SH-SY5Y (cell line): ENCODE data around the gene ZNF521.

ENCODE experiments used
- GATA2 ChIP-seq: IDR thresholded peaks from 2 replicates; pipeline ENCODE4 v1.6.1; 2011; ENCODE audit warnings: mild to moderate bottlenecking, low read depth, low read length
- GATA3 ChIP-seq: IDR thresholded peaks from 2 replicates; pipeline ENCODE4 v1.6.1; 2011; ENCODE audit warnings: low read depth, mild to moderate bottlenecking, low read length, moderate library complexity

The ZNF521 gene

DNA sequence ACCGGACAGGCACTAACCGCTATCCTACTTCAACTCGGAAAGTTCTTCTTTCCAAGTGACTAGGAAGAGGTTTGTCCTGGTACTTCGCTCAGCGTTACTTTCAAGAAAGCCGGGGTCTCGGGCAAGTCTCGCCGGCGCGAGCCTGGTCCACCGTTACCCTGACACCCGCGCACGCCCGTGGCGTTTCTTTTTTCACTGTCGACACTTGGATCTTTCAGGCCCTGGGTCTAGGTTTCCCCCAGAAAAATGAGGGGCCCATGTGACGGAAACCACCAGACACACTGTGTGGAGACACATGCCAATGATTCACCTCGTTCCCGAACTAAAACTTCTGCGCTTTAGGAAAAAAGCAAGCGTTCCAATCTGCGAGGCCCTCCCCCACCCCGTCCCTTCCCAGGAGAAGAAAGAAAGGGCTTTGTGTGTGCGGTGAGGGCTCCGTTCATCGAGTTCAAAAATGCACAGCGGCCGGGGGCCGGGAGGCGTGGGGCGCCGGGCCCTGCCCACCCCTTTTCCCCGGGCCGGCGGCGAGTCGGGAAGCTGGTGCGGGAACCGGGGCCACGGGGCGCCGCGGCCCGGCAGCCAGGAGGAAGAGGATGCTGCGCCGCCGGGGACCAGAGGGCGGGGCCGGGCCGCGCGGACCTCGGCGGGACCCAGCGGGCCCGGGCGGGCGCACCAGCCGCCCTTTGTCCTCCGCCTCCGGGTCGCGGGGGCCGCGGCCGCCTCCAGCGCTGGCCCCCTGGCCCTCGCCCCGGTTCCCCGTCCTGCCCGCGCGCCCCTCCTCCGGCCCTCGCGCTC lies 2.6 kb downstream of the ZNF521 start:
- TF ChIP-seq GATA2 (no peak), GATA3 (no peak)

DNA sequence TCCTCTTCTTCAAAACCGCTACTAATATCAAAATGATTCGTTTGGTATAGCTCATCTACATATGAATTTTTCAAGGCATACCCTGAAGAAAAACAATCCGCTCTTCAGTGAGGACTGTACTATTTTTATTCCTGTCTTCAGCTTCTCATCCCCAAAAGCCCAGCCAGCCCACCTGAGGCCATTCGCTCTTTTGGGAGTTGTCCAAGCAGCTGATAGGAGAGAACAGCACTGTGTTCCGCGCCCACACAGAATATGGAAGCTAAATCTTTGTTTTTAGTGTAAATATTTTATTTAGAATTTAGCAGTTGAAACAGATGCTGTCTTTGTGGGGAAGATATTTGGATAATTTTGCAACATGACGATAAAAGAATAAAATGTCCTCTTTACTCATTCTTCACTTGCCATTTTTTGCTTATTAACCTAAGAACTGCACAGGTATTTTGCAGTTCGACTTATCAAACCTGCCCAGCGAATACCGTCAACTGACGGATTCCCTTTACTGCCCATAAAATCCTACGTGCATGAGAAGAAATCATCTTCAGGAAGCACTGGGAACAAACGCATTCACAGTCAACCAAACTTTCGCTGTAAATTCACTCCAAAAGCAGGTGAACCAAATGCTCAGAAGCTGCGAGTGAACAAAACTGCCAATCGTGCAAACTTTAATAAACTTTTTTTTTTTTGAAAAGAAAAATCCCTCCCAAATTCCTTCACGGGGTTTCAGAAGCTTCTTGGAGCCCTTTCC lies 3.4 kb downstream of the ZNF521 start:
- TF ChIP-seq GATA3 = no peak
- TF ChIP-seq GATA2 = no peak

DNA sequence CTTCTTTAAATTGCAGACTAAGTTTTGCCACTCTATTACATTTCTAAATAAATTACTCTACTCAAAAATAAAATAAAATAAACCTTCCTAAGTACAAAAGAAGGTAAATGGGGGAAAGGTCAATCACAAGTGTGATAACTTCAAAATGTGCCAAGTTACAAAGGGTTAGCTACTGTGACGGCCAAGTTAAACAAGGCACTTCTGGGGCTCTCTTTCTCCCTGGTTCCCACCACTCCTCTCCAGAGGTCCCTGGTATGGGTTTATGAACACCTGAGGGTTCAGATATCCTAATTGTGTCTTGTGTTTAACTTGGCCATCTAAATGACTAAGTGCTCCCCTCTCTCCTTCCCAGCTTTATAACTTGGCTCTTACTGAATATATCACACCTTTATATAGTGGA lies 5.4 kb downstream of the ZNF521 start:
- TF ChIP-seq GATA2 = no peak
- TF ChIP-seq GATA3 = no peak

DNA sequence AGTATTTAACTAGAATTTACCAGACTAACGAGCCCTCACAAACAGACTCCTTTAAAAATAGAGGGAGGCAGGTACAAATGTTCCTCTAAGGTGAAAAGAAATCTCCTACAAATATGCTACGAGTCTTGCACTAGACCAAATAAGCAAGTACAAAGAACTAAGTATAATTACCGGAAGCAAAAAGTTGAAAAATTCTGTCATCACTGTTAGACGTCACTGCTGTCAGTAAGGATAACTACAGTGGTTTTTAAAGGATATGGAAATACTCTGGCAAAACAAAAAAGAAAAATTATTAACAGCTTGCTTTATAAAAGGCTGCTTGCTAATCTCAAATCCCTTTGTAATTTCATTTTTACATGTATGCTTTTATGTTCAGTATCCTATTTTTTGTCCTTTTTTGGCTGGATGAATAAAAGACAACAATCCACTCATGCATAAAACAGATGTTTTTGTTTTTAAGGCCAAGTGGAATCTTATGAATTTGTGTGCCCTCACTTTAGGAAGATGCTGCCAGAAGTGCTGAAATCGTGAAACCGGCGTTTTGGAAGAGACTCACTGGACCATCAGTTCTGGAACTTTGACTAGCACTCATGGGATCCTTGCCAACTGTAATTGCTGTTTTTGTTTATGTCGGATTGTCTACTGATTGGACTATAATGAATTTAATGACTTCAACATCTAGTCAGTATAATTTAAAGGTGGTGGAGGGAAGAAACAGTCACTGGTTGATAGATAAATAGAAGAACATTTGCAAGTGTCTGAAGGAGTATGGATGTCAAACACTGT lies 6.7 kb downstream of the ZNF521 start:
- TF ChIP-seq GATA3 (no peak), GATA2 (no peak)

DNA sequence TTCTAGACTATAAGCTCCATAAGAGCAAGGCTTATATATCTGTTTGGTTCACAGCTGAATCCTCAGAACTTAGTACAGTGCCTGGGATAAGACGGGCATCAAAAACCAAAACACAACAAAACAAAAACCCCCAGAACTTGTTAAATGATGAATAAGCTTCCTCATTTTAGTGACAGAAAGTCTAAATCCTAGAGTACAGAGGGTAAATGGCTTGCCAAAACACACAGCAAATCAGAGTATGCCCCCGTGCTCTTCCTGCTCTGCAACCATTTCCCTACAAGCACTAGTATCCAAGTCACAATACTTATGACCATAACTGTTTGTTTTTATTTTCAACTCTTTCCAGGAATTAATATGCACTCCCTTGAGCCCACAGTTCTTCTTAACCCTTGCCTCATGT lies 10.1 kb downstream of the ZNF521 start:
- TF ChIP-seq GATA2 (no peak), GATA3 (no peak)

DNA sequence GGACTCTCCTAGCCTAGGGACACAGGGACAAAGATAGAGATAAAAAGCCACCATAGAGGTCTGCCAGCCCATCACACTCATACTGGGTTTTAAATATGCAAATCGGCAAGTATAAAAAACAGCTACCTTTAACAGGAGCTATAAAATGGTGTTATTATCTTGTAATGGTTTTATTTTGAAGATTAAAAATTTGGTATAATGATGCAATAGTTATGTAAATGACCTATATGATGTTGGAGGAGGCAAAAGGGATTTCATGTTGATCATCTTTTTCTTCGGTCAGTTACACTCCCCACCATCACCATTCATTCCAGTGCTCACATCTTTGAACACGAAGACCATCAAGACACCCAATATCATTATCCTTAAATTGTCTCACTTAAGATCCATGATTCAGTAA lies 11.2 kb downstream of the ZNF521 start:
- TF ChIP-seq GATA2 (no peak), GATA3 (no peak)

DNA sequence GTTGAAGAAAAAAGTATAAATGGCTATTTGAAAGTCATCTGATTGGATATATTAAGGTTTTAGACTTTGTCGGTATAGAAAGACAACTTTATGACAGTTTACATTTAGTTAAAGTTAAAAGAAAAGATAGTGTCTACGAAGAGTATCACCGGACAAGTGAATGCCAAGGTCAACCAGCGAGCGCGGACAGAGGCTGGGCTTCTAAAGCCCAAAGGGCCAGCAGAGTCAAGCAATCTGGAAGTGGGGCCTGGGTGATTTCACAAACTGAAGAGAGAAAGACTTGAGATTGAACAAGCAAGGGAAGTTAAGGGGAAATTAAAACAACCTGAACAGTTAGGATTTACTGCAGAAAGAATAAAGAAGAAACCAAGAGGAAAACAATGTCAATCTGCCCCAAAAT lies 16.3 kb downstream of the ZNF521 start:
- TF ChIP-seq GATA3 (no peak), GATA2 (no peak)

DNA sequence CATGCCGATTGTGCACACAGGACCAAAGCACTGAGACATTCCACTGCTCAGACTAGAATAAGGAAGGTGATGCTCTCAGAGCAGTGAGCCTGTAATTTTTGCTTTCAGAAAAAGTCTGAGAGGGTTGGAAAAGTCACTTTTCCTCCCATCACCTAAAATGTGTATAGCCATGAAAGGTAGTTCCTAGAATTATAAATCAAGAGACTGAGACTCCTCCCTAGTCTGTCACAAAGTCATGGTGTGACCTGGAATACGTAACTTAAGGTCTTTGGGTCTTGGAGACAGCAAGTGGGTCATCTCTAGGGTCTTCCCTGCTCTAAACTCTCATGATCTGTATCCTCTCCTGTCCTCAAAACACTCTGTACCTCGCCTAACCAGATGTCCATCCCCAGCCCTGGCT lies 16.9 kb downstream of the ZNF521 start:
- TF ChIP-seq GATA3 = no peak
- no peak for TF ChIP-seq GATA2

DNA sequence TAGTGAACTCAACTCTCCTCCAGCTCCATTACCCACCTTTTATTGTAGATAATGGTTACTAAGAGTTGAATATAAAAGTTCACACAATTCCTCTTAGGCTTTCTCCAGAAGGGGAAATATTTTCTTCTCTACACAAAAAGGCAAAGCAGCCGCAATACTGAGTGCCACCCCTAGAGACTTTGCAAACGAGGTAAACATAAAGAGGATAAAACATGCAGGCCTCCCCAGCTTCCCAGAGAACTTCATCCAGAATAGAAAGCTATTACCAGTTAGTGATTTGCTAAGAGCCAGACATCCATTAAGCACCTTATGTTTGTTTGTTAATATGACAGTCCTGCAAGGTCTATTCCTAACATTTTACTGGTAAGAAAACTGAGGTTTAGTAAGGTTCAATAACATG lies 17.4 kb downstream of the ZNF521 start:
- TF ChIP-seq GATA2 = no peak

DNA sequence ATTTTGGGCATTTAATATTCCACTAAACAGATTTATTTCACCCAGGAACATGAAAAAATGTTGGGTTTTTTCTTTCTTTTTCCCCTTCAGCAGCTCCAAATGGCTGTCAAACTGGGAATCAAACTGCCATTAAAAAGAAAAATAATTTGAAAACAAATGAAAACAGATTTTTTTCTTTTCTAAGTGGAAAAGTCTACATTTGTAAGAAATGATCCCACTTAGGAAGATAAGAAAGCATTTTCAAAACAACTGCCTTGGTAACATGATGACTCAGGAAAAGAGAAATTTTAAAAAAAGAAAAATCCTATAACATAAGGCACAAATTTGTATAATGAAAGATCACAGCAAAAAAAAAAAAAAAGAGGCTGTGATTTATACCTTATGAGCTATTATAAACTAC lies 20.0 kb downstream of the ZNF521 start:
- TF ChIP-seq GATA3 = no peak
- TF ChIP-seq GATA2 = no peak

DNA sequence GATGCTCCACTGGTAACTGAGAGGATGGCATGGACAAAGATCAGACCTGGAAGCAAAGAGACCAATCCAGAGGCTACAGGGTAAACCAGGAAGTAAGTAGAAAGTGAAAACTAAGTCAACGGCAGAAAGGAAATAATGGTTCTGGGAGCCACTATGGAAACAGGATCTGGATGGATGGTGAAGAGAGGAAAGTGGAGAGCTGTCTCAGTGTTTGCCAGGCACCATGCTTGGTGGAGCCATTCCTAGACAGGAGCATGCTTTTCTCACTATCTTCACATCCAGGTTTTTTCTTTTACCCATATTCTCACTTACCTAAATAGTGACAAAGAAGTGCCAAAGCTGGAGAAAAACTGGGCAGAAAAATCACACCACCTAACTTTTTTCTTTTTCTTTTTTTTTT lies 22.2 kb downstream of the ZNF521 start:
- TF ChIP-seq GATA2 = no peak
- TF ChIP-seq GATA3 = no peak

DNA sequence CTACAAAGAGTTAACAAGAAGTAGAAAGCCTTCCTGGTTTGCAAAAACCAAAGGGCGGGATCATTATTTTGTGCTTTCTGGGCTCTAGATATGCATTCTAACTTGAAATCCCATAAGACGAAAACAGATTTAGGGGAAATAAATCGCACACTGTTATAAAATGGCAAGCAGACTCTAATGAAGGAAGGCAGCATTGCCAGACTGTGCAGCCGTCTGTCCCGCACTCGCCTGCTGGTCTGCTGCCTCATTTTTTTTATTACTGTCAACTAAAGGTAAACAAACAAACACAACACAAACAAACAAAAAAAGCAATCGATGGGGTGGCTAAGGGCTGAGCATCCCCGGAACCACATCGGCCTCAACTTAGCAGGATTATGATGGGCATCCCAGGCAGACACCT lies 24.4 kb downstream of the ZNF521 start:
- TF ChIP-seq GATA2 (no peak), GATA3 (no peak)

DNA sequence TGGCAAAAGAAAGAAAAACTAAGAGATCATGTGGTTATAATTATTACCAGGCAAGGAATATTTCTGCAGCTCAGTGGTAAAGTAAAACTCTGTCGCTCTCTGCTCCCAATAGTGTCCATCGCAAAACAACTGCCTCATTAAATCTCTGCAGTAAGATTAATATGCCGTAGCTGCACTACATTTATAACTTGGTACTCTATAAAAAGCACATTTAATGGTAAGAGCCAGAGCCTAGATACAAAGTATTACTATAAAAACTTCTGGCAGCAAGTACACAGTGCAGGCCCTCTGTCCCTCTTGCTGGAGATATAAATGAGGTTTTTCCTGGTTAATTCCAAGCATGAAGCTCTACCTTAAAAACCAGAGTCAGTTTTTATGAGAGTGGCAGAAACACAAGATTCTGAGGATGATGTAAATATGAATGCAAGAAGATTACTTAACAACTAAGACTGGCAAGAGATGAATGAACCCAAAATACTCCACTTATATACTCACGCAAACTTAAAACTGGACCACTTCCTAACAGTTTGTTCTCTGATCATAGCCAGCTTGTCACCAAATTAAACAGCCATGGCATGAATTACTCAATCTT lies 25.5 kb downstream of the ZNF521 start:
- TF ChIP-seq GATA3 (no peak), GATA2 (no peak)

DNA sequence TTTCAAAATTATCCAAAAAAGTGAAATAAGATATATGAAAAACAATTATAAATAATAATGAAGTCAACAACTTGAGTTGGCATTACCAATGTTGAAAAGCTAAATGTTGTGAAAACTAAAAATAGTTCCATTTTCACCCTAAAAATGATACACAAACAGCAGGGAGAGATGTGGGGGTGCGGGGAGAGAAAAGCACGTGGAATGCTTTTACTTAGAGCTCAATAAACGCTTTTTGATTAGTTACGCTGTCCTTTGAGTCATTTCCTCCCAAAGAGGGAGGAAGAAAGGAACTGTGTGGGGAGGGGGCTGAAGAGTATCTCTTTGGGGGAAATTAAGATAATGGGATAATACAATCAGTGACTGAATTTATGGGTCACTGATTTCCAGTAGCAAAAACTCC lies 29.2 kb downstream of the ZNF521 start:
- TF ChIP-seq GATA3 = no peak
- no peak for TF ChIP-seq GATA2

DNA sequence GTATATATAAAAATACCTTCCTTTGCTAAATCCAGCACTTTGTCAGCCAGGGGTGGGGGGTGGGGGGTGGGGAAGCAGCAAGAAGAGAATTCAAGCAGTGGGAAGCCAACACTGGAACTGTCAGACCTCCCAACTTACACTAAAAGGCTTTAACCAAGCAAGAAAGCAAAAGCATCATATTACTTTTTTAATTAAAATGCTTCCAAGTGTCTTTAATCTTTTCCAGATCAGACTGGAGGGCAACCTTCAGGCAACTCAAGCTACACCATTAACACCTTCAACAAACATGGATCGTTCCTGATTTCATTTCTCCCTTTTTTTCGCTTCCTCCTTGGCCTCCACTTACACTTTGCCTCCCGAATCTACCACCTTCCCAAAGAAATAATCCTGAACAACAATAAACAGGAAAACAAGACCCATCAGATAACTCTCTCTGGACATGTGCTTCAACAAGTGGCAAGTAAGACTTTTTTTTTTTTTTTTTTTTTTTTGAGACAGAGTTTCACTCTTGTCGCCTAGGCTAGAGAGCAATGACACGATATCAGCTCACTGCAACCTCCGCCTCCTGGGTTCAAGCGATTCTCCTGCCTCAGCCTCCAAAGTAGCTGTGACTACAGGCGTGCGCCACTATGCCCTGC lies 35.5 kb downstream of the ZNF521 start:
- TF ChIP-seq GATA3 (no peak), GATA2 (no peak)
